Pulmonary artery endothelial cell (primary cell): Measurements from ENCODE around the gene FAM229A. TPM values are rescaled to one million over a fixed set of nuclear protein-coding genes. Genes with fewer than 3 reads are reported as not detected.
"Not testable (repeated sequence)": the region's sequence is repeated elsewhere in the genome, so short reads cannot be mapped to it uniquely, and the experiment has no call there.

ENCODE experiments used
- DNase-seq: peaks from one replicate; pipeline ENCODE4 v3.0.0-alpha.2; 2011; ENCODE audit warnings: low read depth, low spot score
- total RNA-seq: library from RNA; depleted of rRNA; stranded (reverse); fragments of >200 nt; gene quantifications from 2 replicates; pipeline ENCODE4 v1.2.3, GENCODE V29; 2014

Gene FAM229A
- total RNA-seq, 1 donor from 2014 or later = 0.53 TPM

DNA sequence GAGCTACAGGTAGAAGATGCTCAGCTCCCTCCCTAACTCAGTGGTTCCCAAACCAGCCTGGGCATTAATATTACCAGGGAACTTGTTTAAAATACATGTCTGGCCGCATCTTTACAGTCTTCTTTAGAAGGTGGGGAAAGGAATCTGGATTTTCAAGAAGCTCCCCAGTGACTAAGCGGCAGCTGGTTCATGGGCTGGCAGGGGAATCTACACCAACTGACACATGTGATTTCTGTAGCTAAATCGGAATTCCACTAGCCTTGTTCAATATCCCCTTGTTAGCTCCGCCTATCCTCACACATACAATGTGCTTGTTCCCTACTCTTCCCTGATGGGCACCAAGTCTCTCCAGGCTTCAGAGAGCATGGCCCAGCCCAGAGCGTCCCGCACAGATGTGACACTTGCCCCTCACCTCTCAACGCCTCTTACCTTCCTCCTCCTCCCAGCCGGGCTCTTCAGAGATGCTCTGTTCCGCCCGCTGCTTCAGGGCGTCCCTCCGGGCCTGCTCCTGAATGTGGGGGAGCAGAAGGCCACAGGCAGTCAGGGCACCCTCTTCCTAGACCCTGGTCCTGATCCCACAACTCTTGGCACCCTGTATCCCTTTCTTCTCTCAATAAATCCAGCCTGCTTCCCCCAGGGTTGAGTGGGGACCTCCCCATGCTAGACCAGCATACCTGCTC is 15.4 kb upstream of the FAM229A start:
- DNase-seq = no peak

GRCh38 chr1:32376199-32376598 is 13.9 kb upstream of the FAM229A start:
- no peak for DNase-seq

- no peak for DNase-seq
Observed at GRCh38 chr1:32373996-32374592, 11.8 kb upstream of the FAM229A start.

GRCh38 chr1:32372149-32372756 is 10.0 kb upstream of the FAM229A start:
- no peak for DNase-seq

- no peak for DNase-seq
Observed at GRCh38 chr1:32367912-32368635, 5.8 kb upstream of the FAM229A start.

GRCh38 chr1:32365445-32365844 is 3.2 kb upstream of the FAM229A start:
- no peak for DNase-seq

DNA sequence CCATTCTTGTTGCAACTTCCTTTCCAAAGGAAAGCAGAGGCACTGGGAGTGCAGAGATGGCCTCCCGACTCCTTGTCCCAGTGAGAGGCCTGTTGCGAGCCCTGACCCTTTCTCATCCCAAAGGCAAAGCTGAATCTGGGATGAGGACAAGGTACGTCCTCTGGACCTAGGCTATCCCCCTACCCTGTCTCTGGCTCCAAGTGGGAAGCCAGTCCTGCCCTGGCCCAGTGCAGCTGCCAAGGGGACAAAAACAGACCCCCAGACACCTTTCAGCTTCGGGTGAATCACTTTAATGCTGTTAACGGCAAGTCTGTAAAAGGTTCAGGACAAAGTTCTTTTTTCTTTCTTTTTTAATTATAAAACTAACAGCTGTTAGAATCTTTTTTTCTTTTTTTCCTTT is 2.6 kb upstream of the FAM229A start:
- no peak for DNase-seq

GRCh38 chr1:32363713-32364112 is 1.4 kb upstream of the FAM229A start:
- DNase-seq = no peak

DNA sequence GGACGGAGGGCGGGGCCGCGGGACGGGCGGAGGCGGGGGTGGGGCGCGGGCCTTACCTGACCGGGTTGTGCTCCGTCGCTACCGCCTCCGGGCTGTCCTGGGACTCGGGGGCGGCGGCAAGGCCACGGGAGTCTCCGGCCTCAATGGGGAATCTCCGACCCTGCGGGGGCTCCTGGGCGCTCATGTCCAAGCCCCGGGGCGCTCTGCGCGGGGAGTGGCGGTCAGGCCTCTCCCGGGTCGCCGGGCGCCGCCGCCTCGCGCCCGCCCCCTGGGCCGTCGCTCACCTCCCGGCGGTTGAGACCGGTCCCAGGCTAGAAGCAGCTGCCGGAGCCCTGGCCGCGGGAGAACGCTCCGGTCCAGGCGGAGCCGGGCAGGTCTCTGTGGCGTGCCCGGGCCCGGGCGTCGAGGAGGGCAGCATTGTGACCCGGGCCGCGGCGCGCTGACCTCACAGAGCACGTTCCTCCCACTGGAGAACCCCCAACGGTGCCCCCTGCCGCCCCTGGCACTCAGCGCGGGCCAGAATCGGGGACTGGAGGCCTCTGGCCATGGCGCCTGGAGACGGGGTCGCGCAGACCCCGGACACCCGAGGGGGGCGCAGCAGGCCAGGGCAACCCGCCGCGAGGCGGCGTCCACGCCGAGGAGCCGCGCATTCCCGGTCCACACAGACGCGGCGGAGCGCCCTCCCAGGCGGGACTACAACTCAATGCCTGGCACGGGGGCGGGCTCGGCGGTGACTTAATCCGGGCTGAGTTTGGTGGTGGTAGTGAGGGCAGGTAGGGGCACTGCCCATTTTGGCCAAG is 411 bp downstream of the FAM229A start:
- DNase-seq = no peak

DNA sequence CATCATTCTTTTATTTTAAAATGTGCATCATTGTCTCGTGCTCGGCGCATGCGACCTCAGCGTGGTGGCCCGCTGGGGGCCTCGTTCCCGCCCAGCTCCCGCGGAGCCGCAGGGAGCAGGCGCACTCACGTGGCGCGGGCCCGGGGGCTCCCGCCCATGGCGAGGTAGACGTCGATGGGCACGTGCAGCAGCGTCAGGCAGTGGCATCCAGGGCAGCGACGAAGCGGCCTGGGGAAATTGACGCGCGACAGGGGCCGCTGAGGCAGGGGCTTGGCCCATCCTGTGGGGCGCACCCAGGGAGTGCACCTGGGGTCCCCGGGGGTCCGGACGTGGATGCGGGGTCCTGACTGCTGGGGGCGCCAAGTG is 994 bp downstream of the FAM229A start:
- no peak for DNase-seq

GRCh38 chr1:32358435-32358834 is 3.9 kb downstream of the FAM229A start:
- DNase-seq = no peak

- no peak for DNase-seq
Observed at GRCh38 chr1:32357614-32358013, 4.7 kb downstream of the FAM229A start.

DNA sequence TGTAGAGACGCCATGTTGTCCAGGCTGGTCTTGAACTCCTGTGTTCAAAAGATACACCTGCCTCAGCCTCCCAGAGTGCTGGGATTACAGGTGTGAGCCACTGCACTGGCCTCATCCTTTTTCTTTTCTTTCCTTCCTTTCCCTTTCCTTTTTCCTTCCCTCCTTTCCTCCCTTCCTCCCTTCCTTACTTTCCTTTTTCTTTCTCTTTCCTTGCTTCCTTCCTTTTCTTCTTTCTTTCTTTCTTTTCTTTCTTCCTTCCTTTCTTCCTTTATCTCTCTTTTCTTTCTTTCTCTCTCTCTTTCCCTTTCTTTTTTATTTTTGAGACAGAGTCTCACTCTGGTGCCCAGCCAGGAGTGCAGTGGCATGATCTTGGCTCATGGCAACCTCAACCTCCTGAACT is 5.8 kb downstream of the FAM229A start:
- no peak for DNase-seq

DNA sequence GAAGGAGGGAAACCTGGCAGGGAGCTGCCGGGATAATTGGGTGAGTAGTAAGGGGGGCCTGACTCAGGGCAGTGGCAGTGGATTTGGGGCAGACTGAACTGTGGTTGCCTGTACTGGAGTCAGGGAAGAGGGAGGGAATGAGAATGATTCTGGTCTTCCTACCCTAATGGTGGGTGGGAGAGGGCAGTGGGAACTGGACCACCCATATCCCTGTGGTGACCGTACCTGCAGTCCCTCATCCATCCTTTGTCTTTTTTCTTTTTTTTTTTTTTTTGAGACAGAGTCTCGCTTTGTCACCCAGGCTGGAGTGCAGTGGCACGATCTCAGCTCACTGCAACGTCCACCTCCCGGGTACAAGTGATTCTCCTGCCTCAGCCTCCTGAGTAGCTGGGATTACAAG is 6.5 kb downstream of the FAM229A start:
- DNase-seq = not testable (repeated sequence)

- no peak for DNase-seq
Observed at GRCh38 chr1:32353886-32354570, 8.3 kb downstream of the FAM229A start.

DNA sequence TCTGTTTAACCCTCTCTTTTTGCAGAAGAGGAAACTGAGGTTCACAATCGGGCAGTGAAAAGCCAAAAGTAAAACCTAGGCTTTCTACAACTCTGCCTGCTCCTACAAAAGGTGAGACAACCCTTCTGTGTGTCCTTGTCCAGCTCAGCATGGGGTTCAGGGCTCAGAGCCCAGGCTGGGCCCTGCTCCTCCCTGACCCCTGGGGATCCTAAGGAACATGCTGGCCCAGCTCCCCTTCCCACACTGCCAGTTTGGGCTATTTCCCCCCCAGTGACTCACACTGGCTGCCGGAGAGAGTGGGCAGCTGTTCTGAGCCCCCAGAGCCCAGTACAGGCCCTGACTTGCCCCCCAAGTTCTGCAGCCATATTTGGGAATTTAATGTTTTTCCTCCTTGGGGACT is 8.9 kb downstream of the FAM229A start:
- DNase-seq = no peak

GRCh38 chr1:32352831-32353383 is 9.4 kb downstream of the FAM229A start:
- DNase-seq = no peak

- no peak for DNase-seq
Observed at GRCh38 chr1:32352239-32352745, 10.0 kb downstream of the FAM229A start.

GRCh38 chr1:32351399-32352238 is 10.7 kb downstream of the FAM229A start:
- DNase-seq = peak; percentile 78
